GM19025 (cell line): ENCODE data around the gene TMEM255A.
"Not testable (repeated sequence)": the region's sequence is repeated elsewhere in the genome, so short reads cannot be mapped to it uniquely, and the experiment has no call there.

Experiments used
- ATAC-seq: cut with Tn5 transposase; IDR thresholded peaks from one replicate; pipeline ENCODE4 v1.9.1; 2021; ENCODE audit warnings: mild to moderate bottlenecking, low read depth, moderate library complexity; ENCODE audit not compliant: unreplicated experiment

TMEM255A gene

GRCh38 chrX:120310861-120311726 is at the start of gene TMEM255A:
TSS of gene TMEM255A (minus strand) at chrX:120311461. CDS start at chrX:120311309, 152 bp downstream.
- no peak for ATAC-seq

GRCh38 chrX:120358737-120359456 is 47.6 kb upstream of the TMEM255A start:
- ATAC-seq, result no peak

GRCh38 chrX:120357186-120357585 is 45.9 kb upstream of the TMEM255A start:
- no peak for ATAC-seq

- ATAC-seq, result no peak
Observed at GRCh38 chrX:120356084-120356483, 44.8 kb upstream of the TMEM255A start.

- no peak for ATAC-seq
Observed at GRCh38 chrX:120350450-120351138, 39.3 kb upstream of the TMEM255A start.

GRCh38 chrX:120344566-120344965 is 33.3 kb upstream of the TMEM255A start:
- not testable (repeated sequence) for ATAC-seq

- no peak for ATAC-seq
Observed at GRCh38 chrX:120336899-120337298, 25.6 kb upstream of the TMEM255A start.

GRCh38 chrX:120335289-120335688 is 24.0 kb upstream of the TMEM255A start:
- no peak for ATAC-seq

GRCh38 chrX:120334603-120335002 is 23.3 kb upstream of the TMEM255A start:
- ATAC-seq, result no peak

GRCh38 chrX:120334151-120334550 is 22.9 kb upstream of the TMEM255A start:
- ATAC-seq, result no peak

- ATAC-seq, result no peak
Observed at GRCh38 chrX:120332394-120332793, 21.1 kb upstream of the TMEM255A start.

GRCh38 chrX:120331116-120331515 is 19.9 kb upstream of the TMEM255A start:
- no peak for ATAC-seq

GRCh38 chrX:120321520-120322281 is 10.4 kb upstream of the TMEM255A start:
- ATAC-seq, result no peak

GRCh38 chrX:120318411-120318810 is 7.2 kb upstream of the TMEM255A start:
- ATAC-seq, result no peak

- ATAC-seq, result no peak
Observed at GRCh38 chrX:120316587-120317283, 5.5 kb upstream of the TMEM255A start.

GRCh38 chrX:120315776-120316175 is 4.5 kb upstream of the TMEM255A start:
- no peak for ATAC-seq

GRCh38 chrX:120311727-120312063 is 434 bp upstream of the TMEM255A start:
- ATAC-seq, result no peak

GRCh38 chrX:120309873-120310705 is 1.2 kb downstream of the TMEM255A start:
- ATAC-seq, result no peak
